HEK293T (cell line): ENCODE data around the gene RAET1L.
"Not testable (repeated sequence)": the region's sequence is repeated elsewhere in the genome, so short reads cannot be mapped to it uniquely, and the experiment has no call there.

Source experiments
- ARNT ChIP-seq: fragments of 450-650 bp; IDR thresholded peaks from 2 replicates; pipeline ENCODE4 v1.6.1; 2017; ENCODE audit warnings: mild to moderate bottlenecking
- ELF4 ChIP-seq: fragments of 450-650 bp; IDR thresholded peaks from 2 replicates; pipeline ENCODE4 v1.6.1; 2017; ENCODE audit warnings: antibody characterized with exemption
- FOXK2 ChIP-seq: fragments of 450-650 bp; IDR thresholded peaks from 2 replicates; pipeline ENCODE4 v1.6.1; 2016; ENCODE audit warnings: mild to moderate bottlenecking
- FOXM1 ChIP-seq: fragments of 450-650 bp; IDR thresholded peaks from 2 replicates; pipeline ENCODE4 v1.6.1; 2017; ENCODE audit warnings: mild to moderate bottlenecking, borderline replicate concordance

DNA sequence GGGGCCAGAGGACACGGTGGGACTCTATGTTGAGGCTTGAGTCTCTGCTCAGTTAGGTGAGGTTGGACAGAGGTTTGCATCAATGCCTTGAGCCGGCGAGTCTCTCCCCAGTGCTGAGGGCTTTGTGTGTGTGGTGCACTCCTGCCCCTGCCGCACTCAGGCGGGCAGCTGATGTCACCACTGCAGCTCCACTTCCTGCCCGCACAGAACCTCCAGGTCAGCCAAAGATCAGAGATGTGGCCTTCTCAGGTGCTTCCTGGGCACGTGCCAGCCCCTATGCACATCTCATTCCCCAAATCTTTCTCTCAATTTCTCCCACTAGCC, 33.9 kb downstream of the RAET1L start:
- TF ChIP-seq FOXK2, ELF4, ARNT, FOXM1: not testable (repeated sequence)
